ENCODE data around the gene GPHN. TPM values are rescaled to one million over a fixed set of nuclear protein-coding genes. Genes with fewer than 3 reads are reported as not detected.
A peak's percentile ranks its signal among the peaks of the same experiment; 100 is the strongest.

GPHN gene
- total RNA-seq, 2 donors from 2014 or later, result 24.1 to 25.7 TPM

- TF ChIP-seq POLR2A (IDR thresholded peaks at IDR 0.05) (no peak), CTCF (IDR thresholded peaks at IDR 0.05) (no peak)
- peak in 3 of 4 donors; percentile 6 to 19 (median 13) for DNase-seq
- no peaks in the 10 kb centered on the region for H3K36me3 ChIP-seq (replicated peaks in 1 of 2; ENCODE audit: insufficient read depth in 1 of 2, low read depth in 2 of 2)
- WGBS, 2 donors, result 73 to 82% methylated on average over 2 of the region's 2 CpGs
- intact Hi-C loops (cut with DNase I), result no loop called here
- H3K4me1 ChIP-seq, result no peaks in the 10 kb centered on the region
- no peak overlapping the region for H3K27ac ChIP-seq
- no peaks in the 10 kb centered on the region for H3K27me3 ChIP-seq
- no peak overlapping the region for H3K4me3 ChIP-seq
- H3K9me3 ChIP-seq, result no peaks in the 10 kb centered on the region
- ATAC-seq, result no peak
Observed at GRCh38 chr14:67187826-67188225, 679.9 kb downstream of the GPHN start.

- H3K4me1 ChIP-seq, result no peaks in the 10 kb centered on the region
- TF ChIP-seq POLR2A (IDR thresholded peaks at IDR 0.05) (no peak), CTCF (IDR thresholded peaks at IDR 0.05) (no peak)
- H3K27me3 ChIP-seq, result no peaks in the 10 kb centered on the region
- 80 to 82% methylated on average over 4 of the region's 4 CpGs for WGBS, 2 donors
- DNase-seq (no peak), ATAC-seq (no peak)
- no peak overlapping the region for H3K4me3 ChIP-seq
- no peaks in the 10 kb centered on the region for H3K36me3 ChIP-seq (replicated peaks in 1 of 2; ENCODE audit: insufficient read depth in 1 of 2, low read depth in 2 of 2)
- no peaks in the 10 kb centered on the region for H3K9me3 ChIP-seq
- intact Hi-C loops (cut with DNase I), result no loop called here
- no peak overlapping the region for H3K27ac ChIP-seq
Observed at GRCh38 chr14:67188326-67188725, 680.4 kb downstream of the GPHN start.

- WGBS, 2 donors, result 76 to 79% methylated on average over 8 of the region's 8 CpGs
- no peak for ATAC-seq
- Histone ChIP-seq H3K9me3 (no peaks in the 10 kb centered on the region), H3K4me3 (no peak overlapping the region), H3K36me3 (replicated peaks in 1 of 2; ENCODE audit: insufficient read depth in 1 of 2, low read depth in 2 of 2) (no peaks in the 10 kb centered on the region), H3K4me1 (no peaks in the 10 kb centered on the region), H3K27me3 (no peaks in the 10 kb centered on the region), H3K27ac (no peak overlapping the region)
- intact Hi-C loops (cut with DNase I), result no loop called here
- no peak for TF ChIP-seq CTCF (IDR thresholded peaks at IDR 0.05)
- TF ChIP-seq POLR2A (IDR thresholded peaks at IDR 0.05), result no peak
- no peak for DNase-seq
Observed at GRCh38 chr14:67191768-67192290, 683.9 kb downstream of the GPHN start.

GRCh38 chr14:67192366-67192765 lies 684.4 kb downstream of the GPHN start:
- ATAC-seq (no peak), DNase-seq (no peak)
- intact Hi-C loops (cut with DNase I), result no loop called here
- WGBS, 2 donors, result 80 to 90% methylated on average over 2 of the region's 2 CpGs
- H3K27me3 ChIP-seq, result no peaks in the 10 kb centered on the region
- H3K4me3 ChIP-seq, result no peak overlapping the region
- no peak for TF ChIP-seq CTCF (IDR thresholded peaks at IDR 0.05)
- TF ChIP-seq POLR2A (IDR thresholded peaks at IDR 0.05), result no peak
- no peaks in the 10 kb centered on the region for H3K4me1 ChIP-seq
- H3K9me3 ChIP-seq, result no peaks in the 10 kb centered on the region
- no peak overlapping the region for H3K27ac ChIP-seq
- no peaks in the 10 kb centered on the region for H3K36me3 ChIP-seq (replicated peaks in 1 of 2; ENCODE audit: insufficient read depth in 1 of 2, low read depth in 2 of 2)

GRCh38 chr14:67195279-67195678 lies 687.3 kb downstream of the GPHN start:
- Histone ChIP-seq H3K27me3 (no peaks in the 10 kb centered on the region), H3K36me3 (replicated peaks in 1 of 2; ENCODE audit: insufficient read depth in 1 of 2, low read depth in 2 of 2) (no peaks in the 10 kb centered on the region), H3K4me3 (no peak overlapping the region), H3K4me1 (no peaks in the 10 kb centered on the region), H3K9me3 (no peaks in the 10 kb centered on the region), H3K27ac (no peak overlapping the region)
- intact Hi-C loops (cut with DNase I), result no loop called here
- WGBS, 2 donors, result 81 to 89% methylated on average over 2 of the region's 2 CpGs
- TF ChIP-seq CTCF (IDR thresholded peaks at IDR 0.05) (no peak), POLR2A (IDR thresholded peaks at IDR 0.05) (no peak)
- DNase-seq (no peak), ATAC-seq (no peak)
